Measurements from ENCODE around the gene SPTBN5.
"Not testable (repeated sequence)": the region's sequence is repeated elsewhere in the genome, so short reads cannot be mapped to it uniquely, and the experiment has no call there.

Gene SPTBN5

DNA sequence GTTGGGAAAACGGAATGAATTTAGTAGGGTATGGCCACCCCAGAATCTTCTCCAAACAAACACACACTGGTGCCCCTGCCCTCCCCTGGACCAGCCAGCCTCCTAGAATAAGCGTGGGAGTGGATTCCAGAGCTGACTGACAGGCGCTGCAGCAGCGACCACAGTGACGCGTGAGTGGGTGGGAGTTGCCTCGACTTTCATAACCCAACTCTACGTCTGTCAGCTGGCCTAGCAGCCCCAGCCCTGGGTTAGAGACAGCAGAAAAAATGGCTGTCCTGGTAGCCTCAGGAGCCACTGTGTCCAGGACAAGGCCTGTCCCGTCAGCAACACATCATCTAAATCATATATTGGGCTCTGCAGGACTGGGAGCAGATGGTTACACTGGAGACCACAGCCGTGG, 45.2 kb downstream of the SPTBN5 start:
- DNase-seq (ENCODE audit: low read depth, low spot score): no peak

GRCh38 chr15:41847981-41848380, 45.9 kb downstream of the SPTBN5 start:
- DNase-seq (ENCODE audit: low read depth, low spot score): no peak

DNA sequence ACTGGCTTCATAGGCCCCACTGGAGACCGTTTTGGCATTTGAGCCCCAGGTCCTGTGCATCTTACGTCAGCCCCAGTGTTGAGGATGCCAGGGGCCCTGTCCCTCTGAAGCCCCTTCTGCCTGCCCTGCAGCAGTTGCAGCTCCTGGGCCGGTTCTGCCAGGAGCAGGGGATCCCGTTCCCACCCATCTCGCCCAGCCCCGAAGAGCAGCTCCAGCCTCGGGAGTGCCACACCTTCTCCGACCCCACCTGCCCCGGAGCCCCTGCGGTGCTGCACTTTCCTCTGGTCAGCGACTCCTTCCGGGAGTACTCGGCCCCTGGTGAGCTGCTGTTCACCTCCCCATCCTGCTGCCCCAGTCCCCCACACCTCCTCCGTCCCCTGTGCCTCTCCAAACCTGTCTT, 46.6 kb downstream of the SPTBN5 start:
- DNase-seq (ENCODE audit: low read depth, low spot score): no peak

- no peak for DNase-seq (ENCODE audit: low read depth, low spot score)
Observed at GRCh38 chr15:41844814-41845213, 49.0 kb downstream of the SPTBN5 start.

DNA sequence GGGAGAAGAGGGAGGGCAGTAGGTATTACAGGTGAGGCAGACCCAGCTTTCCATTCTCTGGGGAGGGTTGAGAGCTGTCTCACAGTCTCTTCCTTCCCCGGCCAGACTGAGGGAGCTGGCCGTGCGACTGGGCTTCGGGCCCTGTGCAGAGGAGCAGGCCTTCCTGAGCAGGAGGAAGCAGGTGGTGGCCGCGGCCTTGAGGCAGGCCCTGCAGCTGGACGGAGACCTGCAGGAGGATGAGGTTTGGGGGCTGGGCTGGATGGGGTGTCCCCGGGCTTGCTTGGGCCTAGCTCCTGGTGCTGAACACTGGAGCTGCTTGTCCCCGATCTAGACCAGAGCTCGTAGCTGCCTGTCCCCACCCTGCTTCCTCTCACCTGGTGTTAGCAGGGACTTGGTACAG, 50.3 kb downstream of the SPTBN5 start:
- no peak for DNase-seq (ENCODE audit: low read depth, low spot score)

DNA sequence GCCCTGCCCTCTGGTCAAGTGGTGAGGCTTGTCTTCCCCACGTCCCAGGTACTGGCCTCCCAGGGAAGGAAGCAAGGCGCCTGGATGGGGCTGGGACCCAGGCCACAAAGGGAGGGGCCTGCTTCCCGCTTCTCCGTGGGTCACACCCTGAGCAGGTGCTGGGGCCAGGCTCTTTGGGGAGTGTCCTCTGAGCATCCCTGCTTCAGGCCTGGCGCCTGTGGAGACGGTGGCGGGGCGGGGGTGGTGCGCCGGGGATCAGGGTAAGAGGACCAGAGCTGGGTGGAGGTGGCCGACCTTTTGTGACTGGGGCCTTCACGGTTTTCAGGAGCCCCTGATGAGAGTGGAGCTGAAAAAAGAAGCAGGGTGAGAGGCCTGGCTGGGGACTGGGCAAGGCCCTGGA, 51.6 kb downstream of the SPTBN5 start:
- no peak for DNase-seq (ENCODE audit: low read depth, low spot score)

DNA sequence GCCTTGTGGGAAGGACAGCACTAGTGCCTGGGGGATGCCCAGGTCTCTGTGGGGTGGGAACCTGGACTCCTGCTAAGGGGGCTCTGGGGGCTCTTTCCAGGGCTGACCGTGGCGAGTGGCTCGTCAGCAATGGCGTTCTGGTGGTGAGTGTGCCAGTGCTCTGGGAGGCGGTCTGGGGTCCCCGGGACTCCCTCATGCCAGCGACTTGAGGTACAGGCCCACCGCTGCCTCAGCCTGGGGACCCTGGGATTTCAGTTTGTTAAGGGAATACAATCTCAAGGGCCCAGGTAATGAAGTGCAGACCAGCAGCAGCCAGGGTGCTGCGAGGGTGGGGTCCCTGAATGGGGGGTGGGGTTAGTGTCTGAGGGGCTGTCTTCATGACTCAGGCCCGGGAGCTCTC, 52.7 kb downstream of the SPTBN5 start:
- no peak for DNase-seq (ENCODE audit: low read depth, low spot score)

- DNase-seq (ENCODE audit: low read depth, low spot score): no peak
Observed at GRCh38 chr15:41840673-41841072, 53.2 kb downstream of the SPTBN5 start.

GRCh38 chr15:41839781-41840491, 53.9 kb downstream of the SPTBN5 start:
- no peak for DNase-seq (ENCODE audit: low read depth, low spot score)

DNA sequence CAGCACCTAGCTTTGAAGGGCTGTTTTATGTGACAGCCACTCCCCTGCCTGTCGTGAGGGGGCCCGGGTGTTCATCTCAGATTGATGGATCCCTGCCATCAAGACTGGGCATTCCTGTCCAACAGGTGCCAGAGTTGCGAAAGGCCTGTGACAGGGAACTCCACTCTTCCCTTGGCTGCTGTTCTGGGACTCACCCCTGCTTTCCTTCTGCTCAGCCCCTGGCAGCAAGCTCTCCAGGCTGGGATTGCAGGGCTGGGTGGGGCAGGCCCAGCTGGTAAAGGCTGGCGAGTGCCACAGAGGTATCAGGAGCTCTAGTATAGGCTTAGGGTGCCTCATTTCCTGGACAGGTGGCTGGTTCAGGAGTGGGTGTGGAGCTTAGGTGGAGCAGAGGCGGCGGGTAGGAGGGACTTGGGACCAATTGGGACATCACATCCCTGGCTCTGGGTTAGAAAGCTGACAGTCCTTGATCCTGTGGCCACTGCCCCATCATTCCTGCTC, 55.4 kb downstream of the SPTBN5 start, which contains the start of gene PLA2G4B:
PLA2G4B (plus strand) TSS at position 448 of the 498 bp plus-strand sequence. CDS start 67 bp downstream, outside the sequence.
- no peak for DNase-seq (ENCODE audit: low read depth, low spot score)

DNA sequence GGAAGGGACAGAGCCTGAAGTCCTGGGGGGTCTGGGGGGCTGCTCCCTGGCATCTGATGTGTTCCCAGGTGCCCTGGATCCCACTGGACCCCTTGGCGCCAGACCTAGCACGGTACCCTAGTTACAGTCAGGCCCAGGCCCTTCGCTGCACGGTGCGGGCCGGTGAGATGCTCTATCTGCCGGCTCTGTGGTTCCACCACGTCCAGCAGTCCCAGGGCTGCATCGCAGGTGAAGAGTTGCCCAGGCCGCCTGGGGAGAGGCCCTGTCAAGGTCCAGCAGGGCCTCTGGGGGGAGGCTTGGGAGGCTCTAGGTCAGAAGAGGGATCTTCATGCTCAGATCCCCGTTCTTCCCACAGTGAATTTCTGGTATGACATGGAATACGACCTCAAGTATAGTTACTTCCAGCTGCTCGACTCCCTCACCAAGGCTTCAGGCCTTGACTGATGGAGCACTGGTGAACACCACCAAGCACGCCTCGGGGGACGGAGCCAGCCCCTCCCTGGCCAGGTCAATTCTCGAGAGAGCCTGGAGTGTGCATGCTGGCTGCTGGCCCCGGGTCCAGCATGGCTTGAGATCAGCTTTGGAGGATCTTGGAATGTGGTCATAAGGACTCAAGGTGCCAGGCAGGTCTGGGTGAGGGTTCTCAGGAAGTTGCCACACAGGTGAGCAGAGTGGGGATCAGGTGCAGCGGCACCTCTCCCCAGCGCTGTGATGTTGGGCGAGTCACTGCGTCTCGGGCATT, 57.0 kb downstream of the SPTBN5 start:
- DNase-seq (ENCODE audit: low read depth, low spot score): no peak

DNA sequence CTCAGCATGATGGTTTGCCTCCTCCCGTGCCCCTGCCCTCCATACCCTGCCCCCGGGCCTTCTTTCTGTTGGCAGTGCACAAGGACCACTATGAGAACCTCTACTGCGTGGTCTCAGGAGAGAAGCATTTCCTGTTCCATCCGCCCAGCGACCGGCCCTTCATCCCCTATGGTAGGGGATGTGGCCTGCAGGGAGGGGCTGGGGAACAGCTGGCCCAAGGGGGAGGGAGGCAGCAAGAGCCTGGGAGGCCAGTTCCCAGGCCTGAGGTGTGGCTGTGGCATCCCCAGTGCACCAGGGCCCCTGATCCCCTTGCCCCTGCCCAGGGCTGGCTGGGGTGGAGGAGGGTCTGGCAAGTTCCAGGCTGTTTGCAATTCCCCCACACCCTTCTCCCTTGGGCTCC, 57.8 kb downstream of the SPTBN5 start:
- no peak for DNase-seq (ENCODE audit: low read depth, low spot score)

DNA sequence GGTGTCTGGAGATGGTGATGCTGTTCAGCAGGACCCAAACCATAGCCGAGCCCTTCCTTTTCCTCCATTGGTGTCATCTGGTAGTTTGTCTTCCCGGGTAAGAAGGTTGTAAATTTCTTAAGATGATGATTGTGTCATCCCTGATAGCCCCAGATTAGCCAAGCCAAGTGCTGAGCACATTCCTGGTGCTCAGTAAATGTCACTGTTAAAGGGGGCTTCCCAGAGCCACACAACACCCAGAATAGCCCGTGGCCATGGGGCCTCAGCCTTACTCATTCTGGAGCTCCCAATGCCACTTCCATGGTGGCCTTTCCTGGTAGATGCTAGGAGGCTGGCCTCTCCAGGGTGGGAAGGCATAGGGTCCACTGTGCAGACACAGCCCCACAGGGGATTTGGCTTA, 59.8 kb downstream of the SPTBN5 start:
- DNase-seq (ENCODE audit: low read depth, low spot score): no peak

- DNase-seq (ENCODE audit: low read depth, low spot score): no peak
Observed at GRCh38 chr15:41832875-41833274, 61.0 kb downstream of the SPTBN5 start.

DNA sequence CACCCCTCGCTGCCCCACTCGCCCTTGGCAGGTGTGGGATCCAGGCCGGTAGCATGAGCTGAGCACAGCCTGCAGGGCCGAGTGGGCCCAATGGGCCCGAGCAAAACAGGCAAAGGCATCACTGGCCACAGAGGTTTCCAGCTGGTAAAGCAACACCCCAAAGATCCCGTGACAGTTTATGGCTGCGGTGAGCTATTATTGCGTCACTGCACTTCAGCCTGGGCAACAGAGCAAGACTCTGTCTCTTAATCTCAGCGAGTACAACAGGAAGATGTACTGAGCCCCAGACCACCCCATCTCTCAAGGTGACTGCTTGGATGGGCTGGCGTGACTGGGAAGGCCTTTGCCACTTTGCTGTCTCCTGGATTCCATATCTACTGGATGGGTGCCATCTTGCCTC, 61.6 kb downstream of the SPTBN5 start:
- no peak for DNase-seq (ENCODE audit: low read depth, low spot score)

GRCh38 chr15:41831291-41831690, 62.6 kb downstream of the SPTBN5 start:
- DNase-seq (ENCODE audit: low read depth, low spot score): not testable (repeated sequence)

DNA sequence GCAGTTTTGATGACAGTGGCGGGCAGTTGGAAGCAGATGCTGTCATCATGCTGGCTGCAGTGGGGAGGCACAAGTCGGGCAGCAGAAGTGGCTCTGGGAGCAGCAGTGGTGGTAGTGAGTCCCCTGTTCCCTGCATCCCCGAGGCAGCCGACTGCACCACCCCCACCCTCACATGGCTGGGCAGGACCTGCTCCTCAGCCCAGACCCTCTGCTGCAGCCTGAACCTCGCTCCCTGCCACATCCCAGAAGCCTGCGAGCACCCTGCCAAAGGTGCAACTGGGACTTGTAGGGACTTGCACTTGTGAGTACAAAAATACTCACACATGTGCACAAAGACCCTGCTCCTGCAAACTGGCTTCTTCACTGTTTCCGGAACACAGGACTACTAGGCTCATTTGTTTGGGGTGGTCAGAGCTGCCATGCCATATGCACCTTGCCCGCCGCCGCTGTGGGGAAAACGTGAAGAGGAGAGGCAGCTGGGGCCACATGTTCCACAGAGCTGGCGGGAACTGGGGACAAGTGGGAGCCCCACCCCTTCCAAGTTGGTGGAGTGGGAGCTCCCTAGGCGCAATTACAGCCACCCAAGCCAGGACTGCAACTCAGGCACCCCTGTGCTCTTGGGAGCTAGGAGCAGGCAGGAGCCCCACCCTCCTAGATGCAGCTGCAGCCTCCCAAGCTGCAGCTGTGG, 63.8 kb downstream of the SPTBN5 start:
- no peak for DNase-seq (ENCODE audit: low read depth, low spot score)

DNA sequence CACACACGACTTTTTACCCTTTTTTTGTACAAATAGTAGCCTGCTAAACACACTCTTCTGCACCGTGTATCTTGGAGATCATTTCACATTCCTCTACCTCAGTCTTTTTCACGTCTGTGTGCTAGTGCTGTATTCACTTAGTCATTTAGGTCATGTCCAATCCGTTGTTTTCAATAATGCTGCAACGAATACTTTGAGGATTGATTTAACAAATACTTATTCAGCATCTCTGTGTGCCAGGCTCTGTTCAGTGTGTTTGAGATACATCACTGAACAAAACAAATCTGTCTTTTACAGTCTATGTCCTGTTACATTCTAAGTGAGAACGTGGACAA, 65.1 kb downstream of the SPTBN5 start:
- DNase-seq (ENCODE audit: low read depth, low spot score): no peak

DNA sequence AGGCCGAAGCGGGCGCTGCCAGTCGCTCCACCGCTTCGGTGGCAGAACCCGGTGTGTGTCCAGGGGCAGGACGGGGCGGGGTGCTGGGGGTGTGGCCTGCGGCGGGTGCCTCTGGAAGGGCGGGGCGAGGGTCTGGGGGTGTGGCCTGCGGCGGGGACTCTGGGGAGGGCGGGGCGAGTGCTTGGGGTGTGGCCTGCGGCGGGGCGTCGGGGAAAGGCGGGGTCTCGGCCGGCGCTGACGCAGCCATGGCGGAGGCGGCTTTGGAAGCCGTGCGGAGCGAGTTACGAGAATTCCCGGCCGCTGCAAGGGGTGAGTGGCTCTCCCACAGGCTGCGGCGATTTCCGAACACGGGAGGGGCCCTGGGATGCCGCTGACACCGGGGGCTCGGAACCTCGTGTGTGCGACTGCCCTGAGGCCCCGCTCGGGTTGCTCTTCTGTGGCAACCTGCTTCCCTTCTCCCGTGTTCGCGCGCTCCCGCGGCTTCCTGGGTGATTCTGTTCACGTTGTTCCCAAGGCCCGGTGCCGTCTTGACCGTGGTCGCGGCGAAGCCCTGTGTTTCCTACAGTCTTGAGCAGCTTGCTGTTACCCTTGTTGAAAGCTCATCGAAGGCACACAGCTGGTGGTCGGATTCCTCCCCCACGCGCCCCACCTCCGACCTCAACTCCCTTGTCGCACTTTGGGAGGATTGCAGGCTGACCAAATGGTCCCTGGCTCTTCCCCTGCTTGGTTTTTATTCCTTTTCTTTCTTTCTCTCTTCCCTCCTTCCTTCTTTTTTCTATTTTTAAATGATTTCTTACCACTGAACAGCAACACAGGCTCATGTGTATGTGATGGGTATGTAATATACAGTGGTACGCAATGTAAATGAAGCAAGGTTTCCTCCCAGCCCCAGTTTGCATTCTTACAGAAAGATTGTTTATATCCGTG, 65.7 kb downstream of the SPTBN5 start, which contains the start of gene JMJD7:
JMJD7 (plus strand) TSS at position 213 of the 927 bp plus-strand sequence; CDS start at position 246, 33 bp downstream.
- DNase-seq (ENCODE audit: low read depth, low spot score): no peak

- no peak for DNase-seq (ENCODE audit: low read depth, low spot score)
Observed at GRCh38 chr15:41827290-41827879, 66.5 kb downstream of the SPTBN5 start.
